SK-N-SH treated with all-trans-retinoic acid at 6 μM for 48 hours (cell line): ENCODE results near the gene ZNF536.

Source experiments
- ATAC-seq: fragments of 200-7000 bp; cut with Tn5 transposase; 3 replicates; pipeline ENCODE4 v1.9.1; 2020; ENCODE audit warnings: mild to moderate bottlenecking, moderate library complexity
- ARNTL ChIP-seq: fragments of 450-650 bp; formaldehyde crosslinking; IDR thresholded peaks from 2 replicates; pipeline ENCODE4 v1.5.0; 2020; ENCODE audit warnings: low read depth, mild to moderate bottlenecking, moderate library complexity, borderline replicate concordance
- BACH2 ChIP-seq: fragments of 250-450 bp; sonication (Bioruptor Pico); IDR thresholded peaks from 2 replicates; pipeline ENCODE4 v1.9.0; 2021; ENCODE audit warnings: mild to moderate bottlenecking, borderline replicate concordance
- CREB5 ChIP-seq: fragments of 250-450 bp; sonication (Bioruptor Pico); IDR thresholded peaks from 2 replicates; pipeline ENCODE4 v1.5.1; 2020; ENCODE audit warnings: low read depth, mild to moderate bottlenecking, moderate library complexity
- CSDC2 ChIP-seq: fragments of 250-450 bp; sonication (Bioruptor Pico); IDR thresholded peaks from 2 replicates; pipeline ENCODE4 v1.5.0; 2020; ENCODE audit warnings: mild to moderate bottlenecking, moderate library complexity
- CSRNP3 ChIP-seq: fragments of 250-450 bp; sonication (Bioruptor Pico); IDR thresholded peaks from 2 replicates; pipeline ENCODE4 v1.5.1; 2021; ENCODE audit warnings: mild to moderate bottlenecking, moderate library complexity
- GLIS3 ChIP-seq: fragments of 250-450 bp; sonication (Bioruptor Pico); IDR thresholded peaks from 2 replicates; pipeline ENCODE4 v1.5.0; 2020; ENCODE audit warnings: mild to moderate bottlenecking, moderate library complexity
- PATZ1 ChIP-seq: fragments of 250-450 bp; sonication (Bioruptor Pico); IDR thresholded peaks from 2 replicates; pipeline ENCODE4 v1.8.0; 2020; ENCODE audit warnings: mild to moderate bottlenecking, moderate library complexity, borderline replicate concordance
- POU6F1 ChIP-seq: fragments of 250-450 bp; sonication (Bioruptor Pico); IDR thresholded peaks from 2 replicates; pipeline ENCODE4 v1.8.0; 2021; ENCODE audit warnings: low read depth, mild to moderate bottlenecking, moderate library complexity, borderline replicate concordance
- PPARA ChIP-seq: fragments of 250-450 bp; sonication (Bioruptor Pico); IDR thresholded peaks from 2 replicates; pipeline ENCODE4 v1.5.0; 2020; ENCODE audit warnings: mild to moderate bottlenecking, borderline replicate concordance
- RARB ChIP-seq: fragments of 250-450 bp; sonication (Bioruptor Pico); IDR thresholded peaks from 2 replicates; pipeline ENCODE4 v1.8.0; 2021; ENCODE audit warnings: mild to moderate bottlenecking, moderate library complexity
- SNAI2 ChIP-seq: fragments of 250-450 bp; sonication (Bioruptor Pico); IDR thresholded peaks from 2 replicates; pipeline ENCODE4 v1.5.0; 2020; ENCODE audit warnings: mild to moderate bottlenecking, moderate library complexity
- TOX ChIP-seq: fragments of 250-450 bp; sonication (Bioruptor Pico); IDR thresholded peaks from 2 replicates; pipeline ENCODE4 v1.8.0; 2021; ENCODE audit warnings: mild to moderate bottlenecking, moderate library complexity, borderline replicate concordance
- TSHZ2 ChIP-seq: fragments of 250-450 bp; sonication (Bioruptor Pico); IDR thresholded peaks from 2 replicates; pipeline ENCODE4 v1.5.0; 2020; ENCODE audit warnings: mild to moderate bottlenecking, moderate library complexity
- ZC3H10 ChIP-seq: fragments of 250-450 bp; sonication (Bioruptor Pico); IDR thresholded peaks from 2 replicates; pipeline ENCODE4 v1.5.1; 2021; ENCODE audit warnings: mild to moderate bottlenecking, moderate library complexity
- ZFP3 ChIP-seq: fragments of 250-450 bp; sonication (Bioruptor Pico); IDR thresholded peaks from 2 replicates; pipeline ENCODE4 v1.5.0; 2020; ENCODE audit warnings: mild to moderate bottlenecking, moderate library complexity
- ZNF565 ChIP-seq: fragments of 450-650 bp; formaldehyde crosslinking; conservative IDR thresholded peaks from 2 replicates; pipeline ENCODE4 v1.5.0; 2020; ENCODE audit warnings: low read depth, mild to moderate bottlenecking, moderate library complexity
- ZNF70 ChIP-seq: fragments of 450-650 bp; formaldehyde crosslinking; IDR thresholded peaks from 2 replicates; pipeline ENCODE4 v1.5.0; 2020; ENCODE audit warnings: mild to moderate bottlenecking, moderate library complexity
- ZNF8 ChIP-seq: fragments of 450-650 bp; formaldehyde crosslinking; IDR thresholded peaks from 2 replicates; pipeline ENCODE4 v1.5.0; 2020; ENCODE audit warnings: mild to moderate bottlenecking, moderate library complexity

Gene ZNF536

GRCh38 chr19:30598688-30599087, 226.5 kb downstream of the ZNF536 start:
- TF ChIP-seq ZFP3 (CRISPR knock-in tag) (no peak), CREB5 (CRISPR knock-in tag) (no peak), ZC3H10 (CRISPR knock-in tag) (no peak), RARB (CRISPR knock-in tag) (no peak), GLIS3 (CRISPR knock-in tag) (no peak), ZNF70 (CRISPR knock-in tag) (no peak), PATZ1 (CRISPR knock-in tag) (no peak), ZNF565 (CRISPR knock-in tag) (no peak), BACH2 (no peak), CSRNP3 (no peak), ZNF8 (CRISPR knock-in tag) (no peak), TSHZ2 (no peak)
- ATAC-seq: no peak

GRCh38 chr19:30602661-30603350, 230.6 kb downstream of the ZNF536 start:
- TF ChIP-seq TOX (CRISPR knock-in tag): no peak
- no peak for ATAC-seq

- TF ChIP-seq POU6F1 (CRISPR knock-in tag): no peak
- no peak for TF ChIP-seq CSDC2 (CRISPR knock-in tag)
- no peak for TF ChIP-seq GLIS3 (CRISPR knock-in tag)
- no peak for TF ChIP-seq ARNTL (CRISPR knock-in tag)
- TF ChIP-seq PPARA (CRISPR knock-in tag): no peak
- no peak for TF ChIP-seq CREB5 (CRISPR knock-in tag)
- TF ChIP-seq ZNF565 (CRISPR knock-in tag): no peak
- no peak for TF ChIP-seq BACH2
- no peak for TF ChIP-seq ZNF70 (CRISPR knock-in tag)
- no peak for TF ChIP-seq CSRNP3
- TF ChIP-seq TSHZ2: no peak
- no peak for TF ChIP-seq ZC3H10 (CRISPR knock-in tag)
- no peak for TF ChIP-seq ZNF8 (CRISPR knock-in tag)
- TF ChIP-seq ZFP3 (CRISPR knock-in tag): no peak
- TF ChIP-seq SNAI2 (CRISPR knock-in tag): no peak
- TF ChIP-seq TOX (CRISPR knock-in tag): no peak
- no peak for ATAC-seq
Measured at GRCh38 chr19:30604657-30605056, 232.5 kb downstream of the ZNF536 start.
